H9 (cell line): Measurements from ENCODE around the gene UST. TPM values are rescaled to one million over a fixed set of nuclear protein-coding genes. Genes with fewer than 3 reads are reported as not detected.

ENCODE experiments used
- DNase-seq: peaks from one replicate; pipeline ENCODE4 v3.0.0-alpha.2; 2017
- H2AFZ ChIP-seq: one replicate; pipeline ENCODE4 v1.6.1; 2013; ENCODE audit warnings: mild to moderate bottlenecking, low read length, control low read depth, moderate library complexity
- H2AK5ac ChIP-seq: 2 replicates; pipeline ENCODE4 v1.6.1; 2013; ENCODE audit warnings: low read length, control low read depth, mixed read lengths; ENCODE audit not compliant: insufficient read length
- H2BK120ac ChIP-seq: one replicate; pipeline ENCODE4 v1.6.1; 2013; ENCODE audit warnings: low read depth, mild to moderate bottlenecking, low read length, control low read depth, inconsistent platforms; ENCODE audit not compliant: poor library complexity, severe bottlenecking
- H2BK12ac ChIP-seq: 2 replicates; pipeline ENCODE4 v1.6.1; 2013; ENCODE audit warnings: low read length, control low read depth, mixed read lengths, low read depth; ENCODE audit not compliant: insufficient read length
- H2BK15ac ChIP-seq: 2 replicates; pipeline ENCODE4 v1.6.1; 2013; ENCODE audit warnings: low read depth, low read length, control low read depth
- H2BK20ac ChIP-seq: one replicate; pipeline ENCODE4 v1.6.1; 2013; ENCODE audit warnings: low read depth, mild to moderate bottlenecking, low read length, control low read depth, inconsistent platforms; ENCODE audit not compliant: poor library complexity, severe bottlenecking
- H2BK5ac ChIP-seq: 2 replicates; pipeline ENCODE4 v1.6.1; 2013; ENCODE audit warnings: low read length, control low read depth, mixed read lengths; ENCODE audit not compliant: insufficient read length
- H3K14ac ChIP-seq: 2 replicates; pipeline ENCODE4 v1.6.1; 2013; ENCODE audit warnings: low read length, control low read depth; ENCODE audit not compliant: insufficient read depth
- H3K18ac ChIP-seq: 2 replicates; pipeline ENCODE4 v1.6.1; 2013; ENCODE audit warnings: low read depth, mild to moderate bottlenecking, mixed read lengths, low read length, control low read depth; ENCODE audit not compliant: insufficient read length
- H3K23ac ChIP-seq: 2 replicates; pipeline ENCODE4 v1.6.1; 2013; ENCODE audit warnings: low read length, control low read depth, mixed read lengths, low read depth; ENCODE audit not compliant: insufficient read length
- H3K23me2 ChIP-seq: 2 replicates; pipeline ENCODE4 v1.6.1; 2013; ENCODE audit warnings: low read depth, mild to moderate bottlenecking, mixed read lengths, low read length, control low read depth; ENCODE audit not compliant: insufficient read length, poor library complexity, severe bottlenecking
- H3K27ac ChIP-seq: 2 replicates; pipeline ENCODE4 v1.5.1; 2013; ENCODE audit warnings: low read length, control low read depth, mixed read lengths, low read depth; ENCODE audit not compliant: insufficient read length
- H3K27me3 ChIP-seq: 2 replicates; pipeline ENCODE4 v1.6.1; 2013; ENCODE audit warnings: low read length, control low read depth, inconsistent platforms; ENCODE audit not compliant: insufficient read depth
- H3K4ac ChIP-seq: 2 replicates; pipeline ENCODE4 v1.6.1; 2013; ENCODE audit warnings: low read depth, mild to moderate bottlenecking, control low read depth, inconsistent platforms, low read length, moderate library complexity
- H3K4me1 ChIP-seq: 2 replicates; pipeline ENCODE4 v1.6.1; 2013; ENCODE audit warnings: low read length, control low read depth, inconsistent platforms; ENCODE audit not compliant: insufficient read depth
- H3K4me2 ChIP-seq: 2 replicates; pipeline ENCODE4 v1.6.1; 2013; ENCODE audit warnings: low read length, control low read depth, mixed read lengths; ENCODE audit not compliant: insufficient read length, insufficient read depth
- H3K56ac ChIP-seq: 2 replicates; pipeline ENCODE4 v1.6.1; 2013; ENCODE audit warnings: low read depth, mild to moderate bottlenecking, mixed read lengths, low read length, control low read depth; ENCODE audit not compliant: insufficient read length
- H3K79me1 ChIP-seq: 2 replicates; pipeline ENCODE4 v1.6.1; 2013; ENCODE audit warnings: low read depth, mild to moderate bottlenecking, moderate library complexity, low read length, control low read depth, inconsistent platforms; ENCODE audit not compliant: insufficient read depth, poor library complexity, severe bottlenecking
- H3K79me2 ChIP-seq: 2 replicates; pipeline ENCODE4 v1.6.1; 2013; ENCODE audit warnings: low read length, control low read depth, inconsistent platforms; ENCODE audit not compliant: insufficient read depth
- H3K9ac ChIP-seq: 2 replicates; pipeline ENCODE4 v1.6.1; 2013; ENCODE audit warnings: low read length, control low read depth, mixed read lengths; ENCODE audit not compliant: insufficient read length; ENCODE audit errors: extremely low read depth
- H3K9me3 ChIP-seq: one replicate; pipeline ENCODE4 v1.6.1; 2013; ENCODE audit warnings: low read depth, low read length, inconsistent platforms; ENCODE audit not compliant: control insufficient read depth
- H3T11ph ChIP-seq: one replicate; pipeline ENCODE4 v1.6.1; 2013; ENCODE audit warnings: mild to moderate bottlenecking, low read length, control low read depth, inconsistent platforms
- H4K20me1 ChIP-seq: one replicate; pipeline ENCODE4 v1.6.1; 2013; ENCODE audit not compliant: control insufficient read depth, insufficient read length, insufficient read depth
- H4K5ac ChIP-seq: 2 replicates; pipeline ENCODE4 v1.6.1; 2013; ENCODE audit warnings: low read depth, mild to moderate bottlenecking, mixed read lengths, low read length, control low read depth; ENCODE audit not compliant: insufficient read length
- H4K8ac ChIP-seq: replicated peaks from 2 replicates; pipeline ENCODE4 v1.6.1; 2013; ENCODE audit warnings: low read length, control low read depth, mixed read lengths, low read depth; ENCODE audit not compliant: insufficient read length
- H4K91ac ChIP-seq: 2 replicates; pipeline ENCODE4 v1.6.1; 2013; ENCODE audit warnings: low read depth, mild to moderate bottlenecking, moderate library complexity, mixed read lengths, low read length, control low read depth; ENCODE audit not compliant: insufficient read length
- H3K27ac Mint-ChIP-seq, 3 experiments: 2 replicates in 2 of 3; 3 replicates in 1 of 3; pipeline ENCODE4 v1.8.0; 2020 to 2021; ENCODE audit warnings: mixed read lengths in 3 of 3, mild to moderate bottlenecking in 1 of 3, moderate library complexity in 1 of 3
- H3K27me3 Mint-ChIP-seq: 2 replicates; pipeline ENCODE4 v1.8.0; 2021; ENCODE audit warnings: low read depth, mild to moderate bottlenecking, moderate library complexity, mixed read lengths
- H3K36me3 Mint-ChIP-seq, 3 experiments: 2 replicates in 2 of 3; 3 replicates in 1 of 3; pipeline ENCODE4 v1.8.0; 2020 to 2021; ENCODE audit warnings: low read depth in 3 of 3, mixed read lengths in 3 of 3; ENCODE audit not compliant: insufficient read depth in 1 of 3
- H3K4me1 Mint-ChIP-seq, 2 experiments: 2 replicates each; pipeline ENCODE4 v1.8.0; 2020; ENCODE audit warnings: mixed read lengths in 2 of 2
- H3K4me3 Mint-ChIP-seq, 2 experiments: 2 replicates in 1 of 2; 3 replicates in 1 of 2; pipeline ENCODE4 v1.8.0; 2020 to 2021; ENCODE audit warnings: mild to moderate bottlenecking in 2 of 2, mixed read lengths in 2 of 2, moderate library complexity in 1 of 2
- H3K9me3 Mint-ChIP-seq, 2 experiments: 2 replicates in 1 of 2; 3 replicates in 1 of 2; pipeline ENCODE4 v1.8.0; 2020; ENCODE audit warnings: mild to moderate bottlenecking in 2 of 2, mixed read lengths in 2 of 2, moderate library complexity in 1 of 2
- WGBS: extraction: QIAGEN DNeasy Blood & Tissue Kit; methylation state at CpG from one replicate; pipeline ENCODE4 v1.1.7; 2013; ENCODE audit warnings: missing lambda C conversion rate, low lambda C conversion rate, mixed read lengths; ENCODE audit not compliant: insufficient read length; ENCODE audit errors: extremely low coverage; 5-methylcytosine and 5-hydroxymethylcytosine counted together
- total RNA-seq: library from RNA; stranded (reverse); gene quantifications from 2 replicates; pipeline ENCODE4 v1.2.1, GENCODE V29; 2021
- TF ChIP-seq, protein P1 (sequence below): fragments of 200-600 bp; sonication (generic); conservative IDR thresholded peaks from 3 replicates; pipeline ENCODE4 v1.8.0; 2021; ENCODE audit warnings: antibody characterized with exemption, mild to moderate bottlenecking

Gene UST
- total RNA-seq, 1 experiment from 2014 or later: 14.4 TPM

DNA sequence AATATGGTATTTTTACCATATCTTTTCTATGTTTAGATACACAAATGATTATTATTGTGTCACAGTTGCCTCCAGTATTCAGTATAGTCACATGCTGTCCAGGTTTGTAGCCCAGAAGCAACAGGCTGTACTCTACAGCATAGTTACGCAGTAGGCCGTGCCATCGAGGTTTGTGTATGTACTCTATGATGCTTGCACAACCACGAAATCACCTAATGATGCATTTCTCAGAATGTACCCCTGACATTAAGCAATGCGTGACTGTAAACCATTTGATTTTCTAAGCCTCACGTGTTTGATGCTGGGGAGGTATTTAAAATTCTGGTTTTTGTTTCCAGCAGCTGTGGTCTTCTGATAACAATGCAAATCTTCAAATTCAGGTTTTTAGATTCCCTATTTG lies 207.6 kb downstream of the UST start:
- no peak overlapping the region for H3K14ac ChIP-seq
- no peak overlapping the region for H3K27ac Mint-ChIP-seq

More for the DNA sequence above, 207.6 kb downstream of the UST start:
- H2BK20ac ChIP-seq: no peak overlapping the region
- DNase-seq: no peak
- Mint-ChIP-seq H3K36me3 (peaks cover 20 to 23% (median 22%) of the 10 kb centered on the region in 3 experiments), H3K9me3 (peaks cover 9 to 10% of the 10 kb centered on the region in 2 experiments), H3K4me3 (no peak overlapping the region), H3K27me3 (no peaks in the 10 kb centered on the region), H3K4me1 (peaks cover 21 to 27% of the 10 kb centered on the region in 2 experiments)
- H4K8ac ChIP-seq: no peak overlapping the region
- no peak overlapping the region for H2BK5ac ChIP-seq
- no peaks in the 10 kb centered on the region; the same call in 1 of the 2 replicates for H3K79me2 ChIP-seq
- no peaks in the 10 kb centered on the region for H3K9me3 ChIP-seq
- no peak overlapping the region for H3K4me2 ChIP-seq
- H3K23ac ChIP-seq: no peak overlapping the region
- no peaks in the 10 kb centered on the region for H3K23me2 ChIP-seq
- no peak overlapping the region for H2AFZ ChIP-seq
- H4K5ac ChIP-seq: no peak overlapping the region
- peaks cover 3% of the 10 kb centered on the region for H3K79me1 ChIP-seq
- no CpG with 5 or more reads among the region's 6 CpGs for WGBS
- H4K91ac ChIP-seq: no peak overlapping the region
- H3K4ac ChIP-seq: no peak overlapping the region
- no peaks in the 10 kb centered on the region for H3K27me3 ChIP-seq
- H3K27ac ChIP-seq: no peak overlapping the region
- no peak overlapping the region for H3K56ac ChIP-seq
- H3K18ac ChIP-seq: no peak overlapping the region
- H2AK5ac ChIP-seq: no peak overlapping the region
- H3K9ac ChIP-seq: no peak overlapping the region
- no peak overlapping the region for H2BK120ac ChIP-seq
- peaks cover 5% of the 10 kb centered on the region; the same call in 1 of the 2 replicates for H3K4me1 ChIP-seq
- no peak overlapping the region for H3T11ph ChIP-seq
- TF ChIP-seq, protein P1, sequence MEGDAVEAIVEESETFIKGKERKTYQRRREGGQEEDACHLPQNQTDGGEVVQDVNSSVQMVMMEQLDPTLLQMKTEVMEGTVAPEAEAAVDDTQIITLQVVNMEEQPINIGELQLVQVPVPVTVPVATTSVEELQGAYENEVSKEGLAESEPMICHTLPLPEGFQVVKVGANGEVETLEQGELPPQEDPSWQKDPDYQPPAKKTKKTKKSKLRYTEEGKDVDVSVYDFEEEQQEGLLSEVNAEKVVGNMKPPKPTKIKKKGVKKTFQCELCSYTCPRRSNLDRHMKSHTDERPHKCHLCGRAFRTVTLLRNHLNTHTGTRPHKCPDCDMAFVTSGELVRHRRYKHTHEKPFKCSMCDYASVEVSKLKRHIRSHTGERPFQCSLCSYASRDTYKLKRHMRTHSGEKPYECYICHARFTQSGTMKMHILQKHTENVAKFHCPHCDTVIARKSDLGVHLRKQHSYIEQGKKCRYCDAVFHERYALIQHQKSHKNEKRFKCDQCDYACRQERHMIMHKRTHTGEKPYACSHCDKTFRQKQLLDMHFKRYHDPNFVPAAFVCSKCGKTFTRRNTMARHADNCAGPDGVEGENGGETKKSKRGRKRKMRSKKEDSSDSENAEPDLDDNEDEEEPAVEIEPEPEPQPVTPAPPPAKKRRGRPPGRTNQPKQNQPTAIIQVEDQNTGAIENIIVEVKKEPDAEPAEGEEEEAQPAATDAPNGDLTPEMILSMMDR: no peak
- no peak overlapping the region for H2BK12ac ChIP-seq
- no peaks in the 10 kb centered on the region for H4K20me1 ChIP-seq
- no peak overlapping the region for H2BK15ac ChIP-seq
